NCI-H2196 (cell line): Measurements from ENCODE around the gene STAG2.
"Not testable (repeated sequence)": the region's sequence is repeated elsewhere in the genome, so short reads cannot be mapped to it uniquely, and the experiment has no call there.

Experiments used
- DNase-seq: peaks from one replicate; lab custom pipeline; 2025; ENCODE audit not compliant: unreplicated experiment; lab: John Stamatoyannopoulos, UW

The STAG2 gene

GRCh38 chrX:123961268-123962005 is at the start of gene STAG2:
STAG2 (plus strand) TSS chrX:123961706; CDS start chrX:124022628, 60,922 bp downstream.
- DNase-seq = peak; percentile 62

GRCh38 chrX:123917069-123917468 is 44.4 kb upstream of the STAG2 start:
- no peak for DNase-seq

DNA sequence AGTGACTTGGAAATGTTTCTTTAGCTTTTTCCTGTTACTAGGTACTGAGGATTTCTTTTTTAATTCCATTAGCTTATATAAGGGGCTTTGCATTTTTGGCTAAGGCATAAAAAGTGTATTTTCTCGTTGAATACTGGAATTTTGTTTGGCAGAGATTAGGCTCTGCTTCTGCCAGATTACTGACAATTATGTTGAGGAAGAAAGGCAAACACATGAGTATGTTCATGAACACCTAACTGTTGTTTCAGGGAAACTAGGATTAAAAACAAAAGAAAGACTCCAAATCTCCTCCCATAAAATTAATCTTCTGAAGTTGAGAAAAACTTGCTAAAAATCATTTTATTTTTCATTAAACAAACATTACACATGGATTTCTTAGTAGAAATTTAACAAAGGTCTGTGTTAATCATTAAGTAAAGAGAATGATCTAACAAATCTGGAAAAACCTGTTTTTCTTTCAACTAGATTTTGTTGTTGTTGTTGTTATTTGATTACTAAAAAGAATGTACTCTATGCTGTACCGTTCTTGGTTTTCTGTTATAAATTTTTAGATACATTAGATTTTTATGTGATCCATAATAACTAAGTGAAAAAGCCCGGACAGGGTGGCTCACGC is 43.3 kb upstream of the STAG2 start:
- DNase-seq = no peak

DNA sequence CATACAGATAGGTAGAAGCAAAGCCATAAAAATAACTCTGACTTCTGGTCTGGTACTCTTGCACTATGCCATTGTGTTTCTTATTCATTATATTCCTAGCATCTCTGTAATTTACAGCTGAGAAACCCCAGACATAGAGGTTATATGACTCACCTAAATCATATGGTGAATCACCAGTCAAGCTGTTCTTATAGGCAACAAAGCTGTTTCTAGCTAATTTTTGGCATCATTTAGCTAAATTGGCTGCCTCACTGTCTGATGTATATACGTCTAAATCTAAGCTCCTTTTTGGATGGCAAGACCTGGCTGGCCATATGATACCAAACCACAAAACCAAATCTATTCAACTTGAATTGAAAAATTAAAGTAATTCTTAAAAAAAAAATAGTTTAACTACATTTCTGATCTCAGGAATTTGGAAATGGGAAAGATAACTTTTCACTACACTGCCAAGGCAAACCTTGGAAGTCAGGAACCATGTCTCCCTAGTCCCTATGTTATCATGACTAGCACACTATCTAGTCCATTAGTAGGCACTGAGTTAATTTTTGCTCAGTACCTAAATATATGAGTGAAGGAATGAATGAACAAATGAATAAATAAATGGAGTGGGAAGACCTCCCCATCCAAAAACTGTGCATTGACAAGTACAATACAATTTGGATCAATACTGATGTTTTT is 41.3 kb upstream of the STAG2 start:
- no peak for DNase-seq

GRCh38 chrX:123923211-123923610 is 38.3 kb upstream of the STAG2 start:
- no peak for DNase-seq

- DNase-seq = no peak
Observed at GRCh38 chrX:123924186-123924585, 37.3 kb upstream of the STAG2 start.

DNA sequence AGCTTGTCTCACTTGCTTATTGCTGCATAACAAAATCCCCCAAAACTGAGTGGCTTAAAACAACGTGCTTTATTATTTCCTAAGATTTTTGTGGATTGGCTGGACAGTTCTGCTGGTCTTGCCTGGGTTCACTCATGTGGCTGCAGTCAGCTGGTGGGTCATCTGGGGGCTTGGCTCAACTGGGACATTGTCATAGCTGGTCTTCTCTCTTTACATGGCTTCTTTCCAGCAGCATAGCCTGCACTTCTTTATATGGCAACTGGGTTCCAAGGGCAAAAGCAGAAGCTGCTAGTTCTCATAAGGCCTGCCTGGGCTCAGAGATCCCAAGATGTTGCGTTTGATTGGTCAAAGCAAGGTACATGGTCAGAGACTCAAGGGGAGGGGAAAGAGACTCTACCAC is 33.7 kb upstream of the STAG2 start:
- DNase-seq = no peak

DNA sequence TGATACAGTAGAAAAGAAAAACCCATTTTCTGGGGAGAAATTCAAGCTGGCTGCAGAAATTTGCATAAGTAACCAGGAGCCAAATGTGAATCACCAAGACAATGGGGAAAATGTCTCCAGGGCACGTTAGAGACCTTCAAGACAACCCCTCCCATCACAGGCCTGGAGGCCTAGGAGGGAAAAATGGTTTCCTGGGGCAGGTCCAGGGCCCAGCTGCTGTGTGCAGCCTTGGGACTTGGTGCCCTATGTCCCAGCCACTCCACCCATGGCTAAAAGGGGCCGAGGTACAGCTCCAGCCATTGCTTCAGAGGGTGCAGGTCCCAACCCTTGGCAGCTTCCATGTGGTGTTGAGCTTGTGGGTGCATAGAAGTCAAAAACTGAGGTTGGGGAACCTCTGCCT is 29.5 kb upstream of the STAG2 start:
- not testable (repeated sequence) for DNase-seq

GRCh38 chrX:123943074-123943473 is 18.4 kb upstream of the STAG2 start:
- DNase-seq = no peak

GRCh38 chrX:123943488-123943887 is 18.0 kb upstream of the STAG2 start:
- DNase-seq = no peak

DNA sequence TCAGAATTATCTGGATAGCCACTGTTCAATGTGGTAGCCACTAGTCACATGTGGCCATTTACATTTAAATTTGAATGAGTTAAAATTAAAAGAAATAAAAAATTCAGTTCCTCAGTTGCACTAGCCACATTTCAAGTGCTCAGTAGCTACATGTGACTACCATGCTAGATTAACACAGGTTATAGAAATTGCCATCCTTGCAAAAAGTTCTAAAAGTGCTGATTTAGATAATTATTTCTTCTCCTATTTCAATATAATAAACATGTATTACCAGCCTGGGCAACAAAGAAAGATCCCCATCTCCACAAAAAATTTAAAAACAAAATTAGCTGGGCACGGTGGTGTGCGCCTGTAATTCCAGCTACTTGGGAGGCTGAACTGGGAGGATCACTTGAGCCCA is 11.7 kb upstream of the STAG2 start:
- DNase-seq = no peak

DNA sequence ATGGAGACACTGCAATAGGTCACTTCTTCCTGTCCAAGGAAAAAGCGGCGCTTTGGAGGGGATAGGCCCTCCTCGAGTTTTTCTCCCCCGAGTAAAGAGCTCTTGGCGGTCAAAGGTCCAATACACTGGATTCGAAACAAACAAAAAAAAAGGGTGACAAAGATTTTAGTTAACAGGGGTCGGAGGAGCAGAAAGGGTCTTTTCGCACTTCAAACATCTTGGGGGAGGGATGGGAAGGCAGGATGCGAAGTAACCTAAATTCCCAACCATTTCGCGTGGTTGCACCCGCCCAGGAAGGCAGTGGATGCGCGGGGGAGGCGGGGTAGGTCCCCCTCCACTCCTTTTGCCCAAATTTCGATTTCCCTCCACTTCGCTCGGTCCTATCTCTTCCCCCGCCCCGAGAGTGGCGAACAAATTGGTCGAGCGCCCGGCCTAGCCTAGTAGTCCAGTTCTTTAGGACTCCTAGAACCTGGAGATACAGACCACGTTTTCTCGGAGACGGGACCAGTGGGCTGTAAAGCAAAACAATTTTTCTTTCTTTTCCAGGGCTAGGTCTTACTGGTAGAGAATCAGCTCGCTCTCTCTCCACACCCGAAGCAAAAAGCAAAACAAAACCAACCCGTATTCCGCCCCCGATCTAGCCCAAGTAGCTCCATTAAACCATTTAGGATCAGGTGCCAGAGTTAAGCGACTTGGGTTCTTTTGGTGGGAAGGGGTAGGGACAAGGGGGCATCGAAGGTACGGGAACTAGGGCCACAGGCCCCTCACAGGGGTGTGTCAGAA is 2.0 kb upstream of the STAG2 start:
- peak; percentile 9 for DNase-seq

DNA sequence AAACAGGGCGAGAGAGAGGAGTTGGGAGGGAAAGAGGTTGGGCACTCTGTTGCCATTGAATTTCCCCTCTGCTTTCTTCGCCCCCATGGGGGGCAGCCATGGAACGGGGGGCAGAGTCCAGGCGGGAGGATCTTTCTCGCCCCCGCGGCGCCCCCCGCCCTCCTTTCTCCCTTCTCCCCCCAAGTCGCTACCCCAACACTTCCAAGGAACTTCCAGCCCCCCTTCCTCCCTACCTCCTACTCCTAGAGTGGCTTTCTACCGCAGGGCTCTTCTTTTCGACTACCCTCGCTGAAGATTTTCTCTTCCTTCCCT is 594 bp upstream of the STAG2 start:
- peak; percentile 17 for DNase-seq

GRCh38 chrX:123962006-123962467 is 531 bp downstream of the STAG2 start:
- peak; percentile 54 for DNase-seq

DNA sequence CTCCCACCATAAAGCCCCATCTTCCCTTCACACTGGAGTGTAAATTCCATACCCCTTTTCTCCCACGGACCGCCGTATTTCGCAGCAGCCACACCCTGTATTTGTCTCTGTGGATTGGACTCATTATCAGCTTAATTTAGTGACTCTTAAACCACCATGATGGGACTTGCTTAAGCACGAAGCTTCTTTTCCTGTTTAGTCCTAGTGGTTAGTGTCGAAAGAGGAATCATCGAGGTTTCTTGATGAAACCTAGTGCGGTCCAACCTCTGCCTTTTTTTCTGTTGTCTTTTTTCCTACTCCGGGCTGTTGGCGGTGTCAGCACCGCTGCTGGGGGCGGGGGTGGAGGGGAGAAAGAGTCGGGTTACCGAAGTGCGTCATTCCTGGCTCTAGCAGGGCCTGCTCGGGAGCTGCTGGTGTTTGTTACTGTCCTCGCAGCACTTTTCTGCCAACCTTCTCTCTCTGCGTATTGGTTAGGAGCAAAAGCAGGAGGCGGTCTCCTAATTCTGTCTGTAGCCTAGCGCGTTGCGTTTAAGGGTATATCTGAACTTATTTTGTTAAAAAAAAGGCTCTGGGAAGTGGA is 1.4 kb downstream of the STAG2 start:
- DNase-seq = peak; percentile 78

DNA sequence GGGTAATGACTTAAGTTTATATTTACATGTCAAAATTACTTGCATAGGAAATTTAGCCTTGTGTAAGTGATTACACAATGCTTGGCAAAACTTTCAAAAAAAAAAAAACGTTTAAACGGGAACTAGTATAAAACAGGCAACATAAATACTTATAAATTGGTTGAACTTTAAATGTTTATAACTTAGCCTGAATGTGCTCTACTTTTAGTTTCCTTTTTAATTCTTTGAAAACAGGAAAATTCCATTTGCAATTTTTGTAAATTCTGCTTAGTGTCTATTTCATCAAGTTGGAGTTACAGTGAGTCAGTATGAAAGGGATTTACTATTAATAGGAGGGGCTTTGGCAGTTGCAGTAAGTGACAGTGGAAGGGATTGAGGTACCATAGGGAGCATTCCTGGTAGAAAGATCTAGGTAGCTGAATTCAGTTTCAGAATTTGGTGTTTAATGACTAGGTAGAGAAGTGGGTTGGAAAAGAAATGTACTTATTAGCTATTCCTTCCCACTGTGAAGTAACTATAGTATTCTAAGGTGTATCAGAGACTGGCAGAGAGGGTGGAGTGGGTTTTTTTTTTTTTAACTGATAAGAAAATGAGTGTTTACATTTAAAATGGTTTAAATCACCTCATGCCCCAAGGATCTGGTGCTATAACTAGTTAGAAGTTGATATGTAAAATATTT is 2.8 kb downstream of the STAG2 start:
- no peak for DNase-seq

DNA sequence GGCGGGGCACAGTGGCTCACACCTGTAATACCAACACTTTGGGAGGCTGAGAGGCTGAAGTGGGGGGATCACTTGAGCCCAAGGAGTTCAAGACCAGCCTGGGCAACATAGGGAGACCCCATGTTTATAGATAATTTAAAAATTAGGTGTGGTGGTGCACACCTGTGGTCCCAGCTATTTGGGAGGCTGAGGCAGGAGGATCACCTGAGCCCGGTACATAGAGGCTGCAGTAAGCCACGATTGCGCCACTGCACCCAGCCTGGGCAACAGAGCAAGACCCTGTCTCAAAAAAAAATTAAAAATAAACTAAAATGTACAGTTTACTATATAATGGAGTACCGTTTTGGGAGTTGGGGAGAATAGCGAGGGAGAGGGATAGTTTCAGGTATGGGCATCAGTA is 4.2 kb downstream of the STAG2 start:
- no peak for DNase-seq

DNA sequence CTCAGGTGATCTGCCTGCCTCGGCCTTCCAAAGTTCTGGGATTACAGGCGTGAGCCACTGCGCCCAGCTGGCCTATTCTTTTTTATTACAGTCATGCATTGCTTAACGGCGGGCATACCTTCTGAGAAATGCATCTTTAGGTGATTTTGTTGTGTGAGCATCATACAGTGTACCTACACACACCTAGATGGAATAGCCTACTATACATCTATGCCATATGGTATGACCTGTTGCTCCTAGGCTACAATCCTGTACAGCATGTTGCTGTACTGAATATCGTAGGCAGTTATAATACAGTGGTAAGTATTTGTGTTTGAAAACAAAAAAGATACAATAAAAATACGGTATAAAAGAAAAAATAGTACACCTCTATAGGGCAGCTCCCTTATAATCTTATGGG is 6.0 kb downstream of the STAG2 start:
- DNase-seq = no peak

DNA sequence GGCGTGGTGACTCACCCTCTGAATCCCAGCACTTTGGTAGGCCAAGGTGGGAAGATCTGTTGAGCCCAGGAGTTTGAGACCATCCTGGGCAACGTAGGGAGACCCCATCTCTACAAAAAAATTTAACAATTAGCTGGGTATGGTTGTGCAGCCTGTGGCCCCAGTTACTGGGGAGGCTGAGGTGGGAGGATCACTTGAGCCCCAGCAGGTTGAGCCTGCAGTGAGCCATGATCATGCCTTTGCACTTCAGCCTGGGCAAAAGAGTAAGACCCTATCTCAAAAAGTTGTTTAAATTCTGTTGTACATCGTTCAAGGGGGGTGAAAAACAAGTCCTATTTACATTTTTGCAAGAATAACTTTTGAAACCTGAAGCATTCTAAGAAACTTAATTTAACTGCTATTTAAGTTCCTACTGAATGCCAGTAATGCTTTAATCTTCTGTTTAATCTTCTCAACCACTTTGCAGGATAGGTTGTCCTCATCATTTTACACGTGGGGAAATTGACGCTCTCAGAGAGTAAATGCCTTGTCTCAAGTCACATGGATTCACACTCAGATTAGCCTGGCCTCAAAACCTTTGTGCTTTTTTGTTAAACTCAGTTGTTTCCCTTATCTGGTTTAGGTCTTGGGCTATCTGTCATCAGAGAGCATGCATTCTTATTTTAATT is 7.0 kb downstream of the STAG2 start:
- no peak for DNase-seq

DNA sequence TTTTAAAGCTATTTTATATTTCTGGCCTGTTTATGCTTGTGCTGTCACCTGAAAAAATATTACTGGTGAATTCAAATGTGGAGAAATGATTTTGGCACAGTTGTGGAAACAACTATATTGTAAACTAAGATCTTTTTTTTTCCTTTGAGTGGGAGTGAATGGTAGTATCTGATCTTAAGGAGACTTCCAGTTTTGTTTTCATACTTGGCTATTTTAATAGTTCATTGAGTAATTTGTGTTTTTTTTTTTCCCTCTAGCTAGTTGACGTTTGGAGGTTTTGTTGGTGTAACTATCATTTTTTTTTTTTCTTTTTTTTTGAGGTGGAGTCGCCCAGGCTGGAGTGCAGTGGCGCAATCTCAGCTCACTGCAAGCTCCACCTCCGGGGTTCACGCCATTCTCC is 10.5 kb downstream of the STAG2 start:
- DNase-seq = no peak
